MM.1S (cell line): ENCODE measurements around the gene VSNL1.

ENCODE experiments used
- CTCF ChIP-seq: fragments of 300-600 bp; sonication (generic); IDR thresholded peaks from 2 replicates; pipeline ENCODE4 v1.5.1; 2016; ENCODE audit warnings: antibody characterized with exemption, low read length, mixed read lengths
- EZH2 ChIP-seq: fragments of 300-600 bp; sonication (generic); optimal IDR thresholded peaks from 2 replicates; pipeline ENCODE3; 2017; ENCODE audit warnings: low read depth, mild to moderate bottlenecking, antibody characterized with exemption, low read length, mixed read lengths
- EZH2phosphoT487 ChIP-seq: fragments of 300-600 bp; sonication (generic); IDR thresholded peaks from 2 replicates; pipeline ENCODE4 v1.6.1; 2018; ENCODE audit warnings: antibody characterized with exemption, low read length

GRCh38 chr2:17518212-17519154 lies 22.0 kb upstream of the VSNL1 start, which contains the start of gene RAD51AP2:
- TF ChIP-seq CTCF (no peak), EZH2 (no peak), EZH2phosphoT487 (no peak)
